HG03045 (cell line): Measurements from ENCODE around the gene STEAP3.

ENCODE experiments used
- ATAC-seq: cut with Tn5 transposase; IDR thresholded peaks from one replicate; pipeline ENCODE4 v1.9.1; 2021; ENCODE audit warnings: mild to moderate bottlenecking, moderate library complexity; ENCODE audit not compliant: unreplicated experiment

The STEAP3 gene

DNA sequence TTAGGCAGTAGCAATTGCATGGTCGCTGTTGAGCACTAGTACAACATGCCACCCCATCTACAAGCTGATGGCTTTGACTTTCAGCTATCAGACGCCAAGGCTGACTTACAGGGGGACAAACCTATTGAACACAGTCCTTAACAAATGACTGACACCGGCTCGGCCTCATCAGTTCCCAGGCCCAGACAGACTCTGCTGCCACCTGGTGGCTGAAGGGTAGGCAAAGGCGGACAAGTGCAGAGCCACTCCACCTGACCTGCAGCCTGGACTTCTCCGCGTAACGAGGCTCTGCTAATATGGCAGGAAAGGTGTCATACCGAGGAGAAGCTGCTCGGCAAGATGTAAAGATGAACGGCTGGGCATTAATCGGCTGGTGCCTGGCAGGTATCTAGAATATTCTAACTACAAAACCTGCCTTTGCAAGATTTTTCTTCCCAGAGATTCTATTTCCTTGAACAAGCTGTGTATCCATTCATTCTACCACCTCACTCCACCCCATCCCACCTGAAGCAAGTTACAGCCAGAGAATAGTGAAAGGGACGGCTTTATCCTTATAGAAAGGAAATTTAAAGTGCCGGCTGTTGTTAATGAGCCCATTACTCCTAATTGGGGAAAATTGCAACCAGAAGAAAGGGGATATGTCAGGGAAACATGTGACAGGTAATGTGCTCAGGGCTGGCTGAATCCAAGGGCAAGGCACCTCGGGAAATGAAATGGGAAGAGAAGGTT, 67.4 kb downstream of the STEAP3 start:
- no peak for ATAC-seq

DNA sequence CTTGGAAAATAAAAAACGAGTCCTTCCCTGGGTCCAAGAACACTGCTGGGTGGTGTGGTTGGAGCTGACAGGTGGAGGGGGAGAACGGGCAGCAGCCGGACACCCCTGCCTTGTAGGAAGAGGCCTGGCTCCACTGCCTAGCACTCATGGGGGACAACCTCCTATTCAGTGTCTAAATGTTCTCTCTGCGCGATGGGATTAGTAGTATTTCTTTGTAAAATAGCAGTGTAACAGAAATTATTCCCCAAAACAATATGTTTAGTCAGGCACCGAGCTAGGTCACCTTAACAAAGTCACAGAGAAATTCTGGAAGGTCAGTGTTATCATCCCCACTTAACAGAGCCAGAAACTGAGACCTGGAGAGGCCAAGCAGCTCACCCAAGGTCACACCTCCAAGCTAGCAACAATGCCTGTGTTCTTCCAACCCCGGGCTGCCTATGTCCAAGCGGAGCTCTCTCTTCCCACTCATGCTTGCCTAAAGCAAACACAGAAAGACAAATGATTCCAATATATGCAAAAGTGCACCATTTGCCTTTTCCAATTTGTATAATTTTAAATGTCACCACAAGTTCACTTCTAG, 68.0 kb downstream of the STEAP3 start:
- ATAC-seq = no peak

DNA sequence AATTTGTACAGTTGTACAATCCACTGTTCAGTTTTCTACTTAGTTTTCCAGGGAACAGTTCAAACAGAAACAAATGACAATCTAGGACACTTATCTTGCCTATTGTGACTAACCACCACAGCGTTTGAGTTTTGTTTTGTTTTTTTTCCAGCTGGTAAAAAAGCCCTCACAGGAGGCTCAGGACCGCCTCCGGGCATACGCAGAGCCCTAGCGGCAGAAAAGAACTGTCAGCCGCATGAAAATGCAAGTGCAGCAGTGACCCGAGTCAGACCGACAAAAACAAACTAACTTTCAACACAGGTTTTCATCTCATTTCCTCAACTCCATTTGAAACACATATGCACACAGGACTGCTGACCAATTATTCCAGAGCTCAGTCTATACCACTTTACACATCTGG, 68.6 kb downstream of the STEAP3 start:
- ATAC-seq = no peak

DNA sequence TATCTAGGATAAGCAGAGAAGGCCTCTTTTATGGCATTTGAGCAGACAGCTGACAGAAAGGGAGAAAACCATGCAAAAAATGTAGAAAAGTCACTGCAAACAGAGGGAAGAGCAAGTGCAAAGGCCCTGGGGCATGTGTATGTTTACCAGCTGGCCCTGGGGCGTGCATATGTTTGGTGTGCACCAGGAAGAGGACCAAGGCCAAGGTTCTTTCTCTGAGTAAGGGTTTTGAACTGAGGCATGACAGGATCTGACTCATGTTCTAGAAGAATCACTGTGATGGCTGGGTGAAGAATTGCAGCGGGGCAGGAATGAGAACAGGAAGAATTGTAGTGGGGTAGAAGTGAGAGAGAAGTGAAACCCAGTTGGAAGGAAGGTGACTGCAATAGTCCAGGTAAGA, 69.6 kb downstream of the STEAP3 start:
- ATAC-seq = no peak

DNA sequence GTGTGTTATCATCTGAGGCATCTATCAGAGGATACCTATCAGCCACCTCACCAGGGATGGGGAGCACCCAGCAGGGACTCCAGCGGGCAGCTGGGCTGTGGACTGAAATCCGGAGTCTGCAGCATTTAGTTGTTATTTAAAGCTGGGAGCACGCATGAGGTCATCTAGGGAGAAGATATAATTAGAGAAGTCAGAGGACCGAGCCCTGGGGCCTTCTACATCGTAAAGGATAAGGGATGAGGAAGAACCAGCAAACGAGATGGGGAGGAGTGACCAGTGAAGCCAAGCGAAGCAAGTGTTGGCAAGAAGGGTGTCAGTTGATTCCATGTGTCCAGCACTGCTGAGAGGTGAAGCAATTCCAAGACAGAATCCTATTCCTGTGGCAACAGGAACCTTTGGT, 70.3 kb downstream of the STEAP3 start:
- no peak for ATAC-seq

DNA sequence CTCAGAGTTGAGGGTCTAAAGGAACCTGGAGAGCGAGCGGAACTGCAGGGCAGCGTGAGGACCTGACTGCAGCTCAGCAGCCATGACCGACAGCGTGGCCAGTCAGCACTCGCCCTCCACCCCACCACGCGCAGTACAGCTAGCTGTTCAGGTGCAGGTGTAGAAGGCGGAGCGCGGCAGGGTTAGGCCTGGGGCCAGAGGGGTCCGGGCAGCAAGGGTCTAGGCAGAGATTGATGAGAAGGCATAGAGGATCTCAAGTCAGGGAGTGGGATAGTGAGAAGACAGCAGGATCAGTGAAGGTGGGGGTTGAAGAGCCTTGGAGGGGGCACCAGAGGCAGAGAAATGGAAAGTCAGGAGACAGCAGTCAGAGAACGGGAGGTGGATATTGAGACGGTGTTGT, 71.0 kb downstream of the STEAP3 start:
- no peak for ATAC-seq

DNA sequence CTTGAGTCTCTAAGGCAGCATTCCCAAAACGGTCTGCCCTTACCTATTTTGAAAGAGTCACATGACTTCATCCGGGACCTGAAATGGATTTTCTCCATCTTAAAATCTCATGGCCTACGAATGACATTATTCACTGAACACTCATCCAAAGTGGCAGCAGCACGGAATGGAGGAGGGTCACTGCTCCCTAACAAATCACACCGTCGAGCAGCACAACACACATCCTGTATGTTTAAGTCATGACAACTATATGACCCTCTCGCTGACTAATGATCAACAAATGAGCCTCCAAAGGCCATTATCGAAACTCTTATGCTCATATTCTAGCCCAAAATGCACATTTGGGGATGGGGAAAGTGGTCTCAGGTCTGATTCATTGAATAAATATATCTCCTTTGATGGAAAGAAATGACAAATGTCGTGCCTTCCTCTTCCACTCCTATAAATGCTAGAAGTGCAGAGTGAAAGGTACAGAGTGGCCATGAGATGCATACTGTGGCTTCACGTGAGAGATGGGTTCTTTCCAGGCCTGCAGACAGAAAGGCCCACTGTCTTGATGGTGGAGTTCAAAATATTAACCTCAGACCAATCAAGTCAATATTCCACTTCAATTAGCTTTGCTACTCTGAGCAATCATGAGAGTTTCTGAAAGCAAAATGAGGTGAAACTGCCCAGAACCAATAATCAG, 72.2 kb downstream of the STEAP3 start:
- ATAC-seq = no peak

DNA sequence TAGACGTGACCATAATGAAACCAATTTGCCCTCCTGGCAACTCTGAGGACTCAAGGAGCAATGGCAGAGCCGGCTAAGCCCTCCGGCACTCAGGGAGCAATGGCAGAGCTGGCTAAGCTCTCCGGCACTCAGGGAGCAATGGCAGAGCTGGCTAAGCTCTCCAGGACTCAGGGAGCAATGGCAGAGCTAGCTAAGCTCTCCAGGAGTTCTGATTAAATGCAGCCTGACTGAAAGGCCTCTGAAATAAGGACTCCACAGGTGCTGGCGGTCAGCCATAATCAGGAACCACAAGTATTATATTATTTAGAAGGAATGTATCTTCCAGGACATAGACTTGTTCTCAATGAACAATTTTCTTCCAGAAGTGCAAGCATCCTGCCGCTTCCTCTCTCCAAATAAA, 77.8 kb downstream of the STEAP3 start:
- no peak for ATAC-seq

DNA sequence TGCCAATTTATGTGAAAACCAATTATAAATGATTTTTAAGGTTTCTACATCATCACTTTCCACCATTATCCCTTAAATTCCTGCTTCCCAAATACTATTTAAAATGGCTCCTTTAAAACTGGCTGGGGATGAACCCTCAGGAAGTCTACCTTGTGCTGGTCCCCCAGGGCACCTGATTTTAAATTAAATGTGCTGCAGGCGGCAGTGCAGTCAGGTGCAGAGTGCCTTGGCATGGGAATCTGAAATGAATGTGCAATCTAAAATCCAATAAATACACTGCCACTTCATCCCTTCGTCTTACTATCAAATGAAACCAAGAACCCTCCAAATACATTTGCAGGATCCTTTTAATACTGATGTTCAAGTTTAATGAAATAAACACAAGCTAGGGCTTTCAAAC, 81.2 kb downstream of the STEAP3 start:
- ATAC-seq = no peak

DNA sequence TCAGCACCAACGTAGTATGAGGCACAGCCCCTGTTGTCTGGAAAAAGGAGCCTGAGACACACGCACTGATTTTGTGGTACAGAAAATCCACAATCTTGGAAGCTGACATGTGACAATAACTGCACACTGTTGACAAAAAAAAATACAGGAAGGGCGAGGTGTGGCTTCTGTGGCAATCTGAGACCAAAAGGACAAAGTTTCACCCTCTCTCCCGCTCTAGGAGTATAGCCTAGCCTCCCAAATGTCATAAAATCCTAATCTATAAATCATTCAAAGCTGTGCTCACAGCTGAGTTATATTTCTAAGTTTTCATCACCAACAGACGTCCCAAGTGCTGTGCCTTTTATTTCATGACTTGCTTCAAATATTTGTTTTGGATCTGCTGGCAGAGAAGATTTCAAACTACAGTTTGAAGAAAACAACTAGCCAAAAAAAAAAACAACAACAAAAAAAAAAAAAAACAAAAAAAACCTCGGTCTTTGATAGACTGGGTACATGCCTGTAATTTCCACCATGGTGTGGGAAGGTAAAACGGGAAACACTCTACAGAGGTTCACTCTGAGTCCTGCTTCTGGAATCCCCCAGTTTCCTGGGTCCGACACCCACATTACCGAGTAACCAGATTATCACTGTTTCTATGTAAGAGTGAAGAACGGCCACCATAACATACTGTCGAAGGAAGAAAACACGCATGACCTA, 82.0 kb downstream of the STEAP3 start:
- no peak for ATAC-seq

DNA sequence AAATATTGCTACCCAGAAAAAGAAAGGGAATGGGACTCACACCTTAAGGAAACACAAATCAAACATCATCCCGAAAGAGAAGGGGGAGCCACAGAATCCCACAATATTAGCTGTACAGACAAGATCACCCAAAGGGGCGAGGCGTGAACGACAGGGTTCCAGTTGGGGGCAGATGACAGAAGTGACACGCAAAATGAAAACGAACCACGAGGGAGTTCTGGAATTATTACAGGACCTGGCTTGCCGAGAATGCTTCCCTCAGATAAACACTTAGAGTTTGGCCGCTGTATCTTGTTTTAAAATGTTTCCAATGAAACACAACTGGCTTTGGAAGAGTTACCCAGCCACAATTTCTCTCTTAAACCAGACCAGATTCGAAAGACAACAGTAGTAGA, 82.6 kb downstream of the STEAP3 start:
- ATAC-seq = no peak

DNA sequence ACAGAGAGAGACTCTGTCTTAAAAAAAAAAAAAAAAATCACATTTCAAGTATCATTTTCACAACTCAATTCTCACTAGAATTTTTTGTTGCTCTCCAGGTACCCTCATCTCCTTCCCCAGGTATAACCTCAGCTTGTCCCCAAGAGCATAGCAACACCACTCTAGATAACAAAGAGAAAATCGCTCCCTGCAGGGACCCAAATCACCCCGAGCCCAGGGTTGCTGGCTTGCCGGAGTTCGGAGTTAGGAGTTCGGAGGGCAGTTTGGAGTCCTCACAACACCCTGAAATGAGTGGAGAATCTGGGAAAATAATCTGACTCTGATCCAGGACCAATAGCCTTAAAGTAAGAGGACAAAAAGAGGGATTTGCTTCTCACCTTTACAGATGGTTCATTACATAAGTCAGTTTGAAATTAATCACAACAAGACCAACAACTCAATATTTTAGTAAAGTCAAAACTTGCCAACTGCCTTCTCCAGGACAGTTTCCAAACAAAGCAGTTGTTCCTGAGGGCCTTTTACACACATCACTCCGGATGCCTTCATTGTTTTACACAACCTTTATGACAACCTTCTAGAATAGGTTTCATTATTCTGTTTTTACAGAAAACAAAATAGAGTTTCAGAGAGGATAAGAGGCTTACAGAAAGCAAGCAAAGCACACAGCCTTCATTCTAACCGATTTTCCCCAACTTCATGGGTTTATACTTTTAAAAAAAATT, 83.9 kb downstream of the STEAP3 start:
- ATAC-seq = no peak

DNA sequence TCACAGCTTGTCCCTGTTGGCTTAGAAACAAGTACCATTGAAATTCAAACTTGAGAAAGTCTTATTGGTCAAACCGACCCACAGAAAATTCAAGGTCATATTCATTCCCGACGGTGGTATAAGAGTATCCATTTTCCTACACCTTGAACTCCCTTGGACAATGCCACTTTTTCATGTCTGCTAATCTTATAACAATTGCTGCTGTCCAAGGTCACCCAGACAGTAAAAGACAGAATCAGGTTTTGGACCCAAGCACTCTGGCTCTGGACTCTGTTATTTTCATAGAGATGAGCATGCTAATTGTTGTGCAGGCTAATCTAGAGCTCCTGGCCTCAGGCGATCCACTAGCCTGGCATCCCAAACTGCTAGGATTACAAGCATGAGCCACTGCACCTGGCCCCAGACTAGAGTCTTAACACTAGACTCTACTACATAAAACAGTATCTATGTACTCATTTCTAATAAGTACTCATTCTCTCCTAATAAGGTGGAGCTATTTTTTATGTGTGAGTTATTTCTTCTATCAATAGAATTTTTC, 85.2 kb downstream of the STEAP3 start:
- ATAC-seq = no peak

DNA sequence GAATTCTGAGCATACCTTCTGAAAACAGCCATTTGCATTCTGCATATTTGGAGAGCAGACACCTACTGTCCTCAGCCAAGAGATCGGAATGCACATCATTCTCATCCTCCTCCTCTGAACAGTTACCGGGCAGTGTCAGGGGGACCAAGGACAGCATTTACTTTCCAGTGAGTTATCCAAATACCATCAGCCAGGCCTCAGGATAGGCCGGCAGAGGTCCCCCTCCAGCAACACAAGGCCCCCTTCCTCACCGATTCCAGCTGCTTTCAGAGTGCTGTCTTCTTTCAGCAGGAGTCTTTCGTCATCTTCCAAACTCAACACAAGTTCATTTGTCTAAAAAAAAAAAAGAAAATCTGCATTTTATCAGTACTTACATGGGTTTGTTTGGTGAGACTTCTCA, 87.7 kb downstream of the STEAP3 start:
- ATAC-seq = no peak

DNA sequence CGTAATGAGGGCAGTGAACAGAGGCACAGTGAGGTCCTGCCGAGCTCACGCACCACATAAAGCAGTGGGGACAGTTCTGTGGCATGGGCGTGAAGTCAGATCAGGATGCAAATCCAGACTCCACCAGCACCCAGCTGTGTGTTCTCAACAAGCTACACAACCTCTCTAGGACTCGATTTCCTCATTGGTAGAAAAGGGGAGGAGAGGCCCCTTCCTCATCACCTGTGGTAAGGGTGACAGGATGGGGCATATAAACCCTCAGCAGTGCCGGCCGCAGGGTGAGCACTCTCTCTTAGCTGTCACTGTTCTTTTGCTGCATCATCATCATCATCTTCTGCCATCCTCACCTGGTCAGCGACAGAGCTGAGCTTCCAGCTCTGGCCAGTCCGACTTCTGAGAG, 88.2 kb downstream of the STEAP3 start:
- no peak for ATAC-seq
